GM12878 (cell line): Measurements from ENCODE around the gene ATP2C1.
A peak's percentile ranks its signal among the peaks of the same experiment; 100 is the strongest.

Source experiments
- CEBPB ChIP-seq, 2 experiments: fragments of 150-350 bp in 1 of 2; IDR thresholded peaks; 2 replicates each; pipeline ENCODE4 v1.6.1; 2012 to 2014; ENCODE audit warnings: low read depth in 2 of 2, low read length in 2 of 2, borderline replicate concordance in 1 of 2, inconsistent platforms in 1 of 2
- CTCF ChIP-seq, 3 experiments: IDR thresholded peaks in 2 of 3; conservative IDR thresholded peaks in 1 of 3; 2 replicates each; pipeline ENCODE4 v1.5.1; 2011; ENCODE audit warnings: low read depth in 3 of 3, low read length in 3 of 3, mild to moderate bottlenecking in 3 of 3, control low read depth in 2 of 3, moderate library complexity in 2 of 3, inconsistent platforms in 1 of 3, mixed read lengths in 1 of 3; ENCODE audit not compliant: control insufficient read depth in 2 of 3, insufficient read depth in 1 of 3; ENCODE audit errors: extremely low read depth in 1 of 3
- EZH2 ChIP-seq: IDR thresholded peaks from 2 replicates; pipeline ENCODE4 v1.6.1; 2012; ENCODE audit warnings: low read depth, mild to moderate bottlenecking, control low read depth, inconsistent platforms, low read length, borderline replicate concordance; ENCODE audit not compliant: control insufficient read depth
- HDGF ChIP-seq: fragments of 450-650 bp; IDR thresholded peaks from 2 replicates; pipeline ENCODE4 v1.6.1; 2016; ENCODE audit warnings: antibody characterized with exemption
- JUNB ChIP-seq: IDR thresholded peaks from 2 replicates; pipeline ENCODE4 v1.6.1; 2016; ENCODE audit warnings: antibody characterized with exemption, mild to moderate bottlenecking
- MXI1 ChIP-seq: fragments of 150-350 bp; IDR thresholded peaks from 2 replicates; pipeline ENCODE4 v1.6.1; 2011; ENCODE audit warnings: low read depth, mild to moderate bottlenecking, inconsistent platforms, low read length, improper control_type of control experiment
- MYC ChIP-seq: IDR thresholded peaks from 2 replicates; pipeline ENCODE4 v1.6.1; 2011; ENCODE audit warnings: mild to moderate bottlenecking, low read length, moderate library complexity, inconsistent platforms; ENCODE audit not compliant: insufficient read depth, insufficient replicate concordance, insufficient read length, severe bottlenecking
- NFIC ChIP-seq: IDR thresholded peaks from 2 replicates; pipeline ENCODE4 v1.6.1; 2012; ENCODE audit warnings: low read depth, mild to moderate bottlenecking, inconsistent platforms, low read length, moderate library complexity
- POLR2A ChIP-seq: IDR thresholded peaks from 2 replicates; pipeline ENCODE4 v1.6.1; 2011; ENCODE audit warnings: low read depth, mild to moderate bottlenecking, low read length
- USF2 ChIP-seq: IDR thresholded peaks from 2 replicates; pipeline ENCODE4 v1.6.1; 2011; ENCODE audit warnings: low read depth, low read length, improper control_type of control experiment, borderline replicate concordance
- YY1 ChIP-seq: IDR thresholded peaks from 2 replicates; pipeline ENCODE4 v1.6.1; 2011; ENCODE audit warnings: low read depth, mild to moderate bottlenecking, low read length

GRCh38 chr3:130894130-130894985 is 474 bp downstream of the ATP2C1 start:
- TF ChIP-seq NFIC (no peak), MXI1 (no peak), POLR2A (no peak), USF2 (no peak), YY1 (no peak), CTCF (IDR thresholded peaks at IDR 0.05 in 2 of 3, conservative IDR thresholded peaks at IDR 0.05 in 1 of 3; ENCODE audit: control insufficient read depth in 2 of 3, extremely low read depth in 1 of 3, insufficient read depth in 1 of 3, low read depth in 3 of 3, low read length in 3 of 3) (0 out of 6 replicates have a peak, but pooled peaks of 2 of the 3 experiments have one; percentile 2 to 11), EZH2 (no peak), CEBPB (IDR thresholded peaks at IDR 0.05; ENCODE audit: borderline replicate concordance in 1 of 2, low read depth in 2 of 2, low read length in 2 of 2) (no peak), MYC (no peak), HDGF (no peak), JUNB (no peak)
